ENCODE measurements around the gene DEPP1. TPM values are rescaled to one million over a fixed set of nuclear protein-coding genes. Genes with fewer than 3 reads are reported as not detected.

Gene DEPP1
- total RNA-seq, 1 experiment from 2014 or later, result 3.8 TPM

DNA sequence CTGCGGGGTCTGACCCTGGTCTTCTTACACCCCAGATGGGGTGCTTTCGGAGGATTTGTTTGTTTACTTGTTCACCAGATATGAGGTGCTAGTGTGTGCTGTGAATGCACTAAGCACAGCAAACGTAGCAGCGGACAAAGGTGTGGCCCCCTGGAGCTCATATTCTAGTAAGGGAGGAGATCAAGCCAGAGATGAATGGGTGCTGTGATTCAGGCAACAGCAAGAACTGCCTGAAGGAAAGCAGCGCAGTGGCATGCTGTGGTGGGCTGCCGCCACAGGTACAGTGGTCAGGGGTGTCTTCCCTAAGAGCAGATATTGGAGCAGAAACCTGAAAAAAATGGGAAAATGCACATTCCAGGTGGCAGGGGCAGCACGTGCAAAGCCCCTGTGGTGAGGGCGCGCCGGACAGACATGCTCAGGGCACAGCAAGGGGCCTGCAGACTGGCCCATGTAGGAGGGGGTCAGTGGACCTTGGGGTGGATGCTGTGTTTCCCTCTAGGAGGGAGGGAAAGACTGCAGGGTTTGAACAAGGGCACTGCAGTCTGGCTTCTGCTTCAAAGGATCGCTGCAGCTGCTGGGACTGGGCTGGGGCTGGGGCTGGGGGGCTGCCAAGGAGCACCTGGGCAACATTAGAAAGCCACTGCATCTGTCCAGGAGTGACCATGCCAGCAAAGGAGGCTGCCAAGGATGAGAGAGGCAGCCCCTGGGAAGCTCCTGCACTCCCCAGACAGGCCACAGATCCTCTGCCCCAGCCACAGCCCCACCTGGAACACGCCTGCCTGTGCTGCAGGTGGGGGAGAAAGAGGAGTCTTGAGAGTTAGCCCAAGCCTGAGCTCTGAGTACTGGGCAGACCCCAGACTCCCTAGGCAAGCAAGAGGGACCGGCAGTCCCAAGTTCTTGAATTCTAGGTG, 927 bp upstream of the DEPP1 start:
- no peaks in the 10 kb centered on the region for H3K9me3 ChIP-seq (ENCODE audit: control insufficient read depth in 1 of 2, insufficient read depth in 1 of 2, low read depth in 1 of 2, low read length in 2 of 2)
- peak overlapping the region; percentile 89 for H3K4me2 ChIP-seq (ENCODE audit: low read length)
- intact Hi-C loops (cut with micrococcal nuclease), result no loop called here
- no peaks in the 10 kb centered on the region for H4K20me1 ChIP-seq (ENCODE audit: insufficient read depth)
- no TSS peak for BruUV-seq (replicated peaks)
- ATAC-seq (no peak), DNase-seq (ENCODE audit: low read depth, low spot score) (no peak)
- TF ChIP-seq YY1 (IDR thresholded peaks at IDR 0.05; ENCODE audit: extremely low read depth, insufficient replicate concordance, low read depth, low read length), result no peak
- TF ChIP-seq CBX3 (IDR thresholded peaks at IDR 0.05; ENCODE audit: low read depth), result no peak
- TF ChIP-seq POLR2A (IDR thresholded peaks at IDR 0.05; ENCODE audit: borderline replicate concordance, extremely low read depth, insufficient read depth, insufficient read length), result no peak
- no peak for TF ChIP-seq SRF (IDR thresholded peaks at IDR 0.05; ENCODE audit: low read depth)
- TF ChIP-seq RAD21 (IDR thresholded peaks at IDR 0.05; ENCODE audit: low read depth), result no peak
- TF ChIP-seq, protein P1, sequence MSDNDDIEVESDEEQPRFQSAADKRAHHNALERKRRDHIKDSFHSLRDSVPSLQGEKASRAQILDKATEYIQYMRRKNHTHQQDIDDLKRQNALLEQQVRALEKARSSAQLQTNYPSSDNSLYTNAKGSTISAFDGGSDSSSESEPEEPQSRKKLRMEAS (IDR thresholded peaks at IDR 0.05), result no peak
- TF ChIP-seq ZNF274 (IDR thresholded peaks at IDR 0.05; ENCODE audit: low read depth, low read length), result no peak
- TF ChIP-seq ELF1 (IDR thresholded peaks at IDR 0.05; ENCODE audit: borderline replicate concordance, low read depth), result no peak
- TF ChIP-seq, protein P2, sequence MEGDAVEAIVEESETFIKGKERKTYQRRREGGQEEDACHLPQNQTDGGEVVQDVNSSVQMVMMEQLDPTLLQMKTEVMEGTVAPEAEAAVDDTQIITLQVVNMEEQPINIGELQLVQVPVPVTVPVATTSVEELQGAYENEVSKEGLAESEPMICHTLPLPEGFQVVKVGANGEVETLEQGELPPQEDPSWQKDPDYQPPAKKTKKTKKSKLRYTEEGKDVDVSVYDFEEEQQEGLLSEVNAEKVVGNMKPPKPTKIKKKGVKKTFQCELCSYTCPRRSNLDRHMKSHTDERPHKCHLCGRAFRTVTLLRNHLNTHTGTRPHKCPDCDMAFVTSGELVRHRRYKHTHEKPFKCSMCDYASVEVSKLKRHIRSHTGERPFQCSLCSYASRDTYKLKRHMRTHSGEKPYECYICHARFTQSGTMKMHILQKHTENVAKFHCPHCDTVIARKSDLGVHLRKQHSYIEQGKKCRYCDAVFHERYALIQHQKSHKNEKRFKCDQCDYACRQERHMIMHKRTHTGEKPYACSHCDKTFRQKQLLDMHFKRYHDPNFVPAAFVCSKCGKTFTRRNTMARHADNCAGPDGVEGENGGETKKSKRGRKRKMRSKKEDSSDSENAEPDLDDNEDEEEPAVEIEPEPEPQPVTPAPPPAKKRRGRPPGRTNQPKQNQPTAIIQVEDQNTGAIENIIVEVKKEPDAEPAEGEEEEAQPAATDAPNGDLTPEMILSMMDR (IDR thresholded peaks at IDR 0.05 in 2 of 3, conservative IDR thresholded peaks at IDR 0.05 in 1 of 3; ENCODE audit: borderline replicate concordance in 1 of 3, insufficient read depth in 1 of 3, low read depth in 2 of 3, low read length in 2 of 3), result no peak
- no peak for TF ChIP-seq SP1 (IDR thresholded peaks at IDR 0.05; ENCODE audit: low read depth)
- TF ChIP-seq EZH2phosphoT487 (IDR thresholded peaks at IDR 0.05; ENCODE audit: borderline replicate concordance), result no peak
- no peak for TF ChIP-seq EGR1 (IDR thresholded peaks at IDR 0.05; ENCODE audit: low read depth)
- TF ChIP-seq, protein P3, sequence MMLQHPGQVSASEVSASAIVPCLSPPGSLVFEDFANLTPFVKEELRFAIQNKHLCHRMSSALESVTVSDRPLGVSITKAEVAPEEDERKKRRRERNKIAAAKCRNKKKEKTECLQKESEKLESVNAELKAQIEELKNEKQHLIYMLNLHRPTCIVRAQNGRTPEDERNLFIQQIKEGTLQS (IDR thresholded peaks at IDR 0.05), result no peak
- no peak for TF ChIP-seq EZH2 (IDR thresholded peaks at IDR 0.05)
- no peak for TF ChIP-seq CEBPB (IDR thresholded peaks at IDR 0.05; ENCODE audit: low read depth)
- no peak for TF ChIP-seq SIN3A (IDR thresholded peaks at IDR 0.05; ENCODE audit: low read depth)
- no peak for TF ChIP-seq JUND (IDR thresholded peaks at IDR 0.05)
- no peak for TF ChIP-seq REST (IDR thresholded peaks at IDR 0.05; ENCODE audit: low read depth)
- no peak for TF ChIP-seq TCF7L2 (IDR thresholded peaks at IDR 0.05; ENCODE audit: borderline replicate concordance, extremely low read depth, insufficient read depth, insufficient read length)
- no peaks in the 10 kb centered on the region for H3K36me3 ChIP-seq (ENCODE audit: control insufficient read depth in 1 of 2, insufficient read depth in 2 of 2, low read length in 2 of 2)
- ChIA-PET POLR2A (interaction anchor here (0.7 to 1.8 kb wide), 11 partner anchors 12 to 283 kb away, joined by 3 to 15 read pairs (median 3); no protein-coding TSS in a partner anchor), CTCF (interaction anchor here (0.9 to 3.1 kb wide), 3 partner anchors 18 to 47 kb away, joined by 3 to 14 read pairs (median 3); no protein-coding TSS in a partner anchor), RAD21 (ENCODE audit: low non-redundant PET in 1 of 2, low total read pairs in 2 of 2, uncharacterized antibody in 2 of 2, unreplicated experiment in 2 of 2) (interaction anchor here in 1 of 2 experiments (1.2 kb wide), 1 partner anchor 47 kb away, joined by 3 read pairs; no protein-coding TSS in a partner anchor)
- peak overlapping the region in 1 of 2 experiments; percentile 56; a peak in 1 of 4 replicates for H3K4me3 ChIP-seq (replicated peaks in 1 of 2; ENCODE audit: low read depth in 1 of 2, low read length in 2 of 2)
- H3K4me1 ChIP-seq (ENCODE audit: control insufficient read depth in 1 of 2, insufficient read depth in 2 of 2, low read length in 2 of 2), result peaks cover 51 to 71% of the 10 kb centered on the region in 2 experiments
- no peaks in the 10 kb centered on the region for H3K9me2 ChIP-seq (ENCODE audit: insufficient read depth)
- H2AFZ ChIP-seq (ENCODE audit: low read depth, low read length, poor library complexity, severe bottlenecking), result no peak overlapping the region
- peak overlapping the region; percentile 61 for H3K27ac ChIP-seq (ENCODE audit: low read depth, low read length)
- H3K27me3 ChIP-seq (ENCODE audit: insufficient read depth, low read length), result no peaks in the 10 kb centered on the region
- no peaks in the 10 kb centered on the region for H3K79me2 ChIP-seq (ENCODE audit: insufficient read depth, low read length)
- H3K9ac ChIP-seq (ENCODE audit: low read length), result peak overlapping the region; percentile 54
